Measurements from ENCODE around the gene TBC1D19.

GRCh38 chr4:26558166-26558895, 25.6 kb upstream of the TBC1D19 start:
- TF ChIP-seq CTCF (IDR thresholded peaks at IDR 0.05) (no peak), EP300 (IDR thresholded peaks at IDR 0.05) (no peak)
